ENCODE measurements around the gene FAM83C.

The FAM83C gene

DNA sequence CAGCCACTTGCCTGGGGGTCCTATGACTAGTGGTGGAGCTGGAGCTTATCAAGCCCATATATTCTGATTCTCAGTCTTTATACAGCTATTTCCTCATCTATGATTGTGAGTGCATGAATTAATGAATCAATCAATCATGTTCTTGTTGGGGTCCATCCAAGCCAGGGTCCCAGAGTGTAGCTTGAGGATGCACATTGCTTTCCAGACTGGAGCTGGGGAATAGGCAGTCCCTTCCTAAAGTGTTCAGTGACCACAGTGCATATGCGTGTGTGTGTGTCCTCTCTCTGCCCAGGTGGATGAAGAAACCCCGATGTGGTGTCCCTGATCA is 40.6 kb downstream of the FAM83C start:
- no peak overlapping the region for H3K4me3 ChIP-seq (ENCODE audit: low read length in 2 of 2)
- no peaks in the 10 kb centered on the region for H3K9me3 ChIP-seq (ENCODE audit: control insufficient read depth in 2 of 2, low read length in 2 of 2)
- no peak overlapping the region for H3K9ac ChIP-seq (ENCODE audit: low read depth in 1 of 2, low read length in 2 of 2)
- H3K36me3 ChIP-seq (ENCODE audit: control insufficient read depth in 2 of 2, insufficient read depth in 2 of 2, low read length in 2 of 2) = no peaks in the 10 kb centered on the region
- H3K4me1 ChIP-seq (ENCODE audit: control insufficient read depth in 2 of 2, insufficient read depth in 2 of 2, low read length in 2 of 2) = peaks cover 3% of the 10 kb centered on the region in 2 donors
- peak overlapping the region in 1 of 2 donors; percentile 40 for H3K27ac ChIP-seq (ENCODE audit: low read depth in 2 of 2, low read length in 2 of 2)
- no peaks in the 10 kb centered on the region for H3K27me3 ChIP-seq (ENCODE audit: control insufficient read depth in 2 of 2, insufficient read depth in 2 of 2, low read length in 2 of 2)

GRCh38 chr20:35248641-35249475 is 43.4 kb downstream of the FAM83C start:
- no peaks in the 10 kb centered on the region for H3K36me3 ChIP-seq (ENCODE audit: control insufficient read depth in 2 of 2, insufficient read depth in 2 of 2, low read length in 2 of 2)
- H3K4me3 ChIP-seq (ENCODE audit: low read length in 2 of 2) = no peak overlapping the region
- no peak overlapping the region for H3K27ac ChIP-seq (ENCODE audit: low read depth in 2 of 2, low read length in 2 of 2)
- H3K27me3 ChIP-seq (ENCODE audit: control insufficient read depth in 2 of 2, insufficient read depth in 2 of 2, low read length in 2 of 2) = no peaks in the 10 kb centered on the region
- H3K4me1 ChIP-seq (ENCODE audit: control insufficient read depth in 2 of 2, insufficient read depth in 2 of 2, low read length in 2 of 2) = peaks cover 3% of the 10 kb centered on the region in 2 donors
- H3K9me3 ChIP-seq (ENCODE audit: control insufficient read depth in 2 of 2, low read length in 2 of 2) = no peaks in the 10 kb centered on the region
- H3K9ac ChIP-seq (ENCODE audit: low read depth in 1 of 2, low read length in 2 of 2) = no peak overlapping the region

DNA sequence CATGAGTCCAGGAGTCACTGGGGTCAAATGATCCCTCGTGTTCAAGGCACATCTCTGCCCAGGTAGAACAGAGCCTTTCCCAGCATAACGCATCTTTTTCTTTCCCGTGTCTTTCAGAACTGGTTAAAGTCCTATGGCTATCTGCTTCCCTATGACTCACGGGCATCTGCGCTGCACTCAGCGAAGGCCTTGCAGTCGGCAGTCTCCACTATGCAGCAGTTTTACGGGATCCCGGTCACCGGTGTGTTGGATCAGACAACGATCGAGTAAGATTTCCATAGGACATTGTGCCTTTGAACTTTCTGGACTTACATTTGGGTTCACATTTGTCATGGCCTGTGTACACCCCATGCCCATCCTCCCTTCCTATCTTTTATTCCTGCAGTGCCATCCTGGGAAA is 45.5 kb downstream of the FAM83C start:
- no peaks in the 10 kb centered on the region for H3K9me3 ChIP-seq (ENCODE audit: control insufficient read depth in 2 of 2, low read length in 2 of 2)
- H3K9ac ChIP-seq (ENCODE audit: low read depth in 1 of 2, low read length in 2 of 2) = no peak overlapping the region
- H3K4me1 ChIP-seq (ENCODE audit: control insufficient read depth in 2 of 2, insufficient read depth in 2 of 2, low read length in 2 of 2) = peaks cover 2 to 3% of the 10 kb centered on the region in 2 donors
- H3K27me3 ChIP-seq (ENCODE audit: control insufficient read depth in 2 of 2, insufficient read depth in 2 of 2, low read length in 2 of 2) = no peaks in the 10 kb centered on the region
- no peak overlapping the region for H3K4me3 ChIP-seq (ENCODE audit: low read length in 2 of 2)
- no peak overlapping the region for H3K27ac ChIP-seq (ENCODE audit: low read depth in 2 of 2, low read length in 2 of 2)
- no peaks in the 10 kb centered on the region for H3K36me3 ChIP-seq (ENCODE audit: control insufficient read depth in 2 of 2, insufficient read depth in 2 of 2, low read length in 2 of 2)

- Histone ChIP-seq H3K36me3 (ENCODE audit: control insufficient read depth in 2 of 2, insufficient read depth in 2 of 2, low read length in 2 of 2) (no peaks in the 10 kb centered on the region), H3K4me3 (ENCODE audit: low read length in 2 of 2) (no peak overlapping the region)
Observed at GRCh38 chr20:35243986-35244385, 48.2 kb downstream of the FAM83C start.

GRCh38 chr20:35243317-35243716 is 48.9 kb downstream of the FAM83C start:
- Histone ChIP-seq H3K27ac (ENCODE audit: low read depth in 2 of 2, low read length in 2 of 2) (no peak overlapping the region), H3K9ac (ENCODE audit: low read depth in 1 of 2, low read length in 2 of 2) (no peak overlapping the region), H3K4me3 (ENCODE audit: low read length in 2 of 2) (no peak overlapping the region), H3K4me1 (ENCODE audit: control insufficient read depth in 2 of 2, insufficient read depth in 2 of 2, low read length in 2 of 2) (no peaks in the 10 kb centered on the region), H3K36me3 (ENCODE audit: control insufficient read depth in 2 of 2, insufficient read depth in 2 of 2, low read length in 2 of 2) (no peaks in the 10 kb centered on the region), H3K9me3 (ENCODE audit: control insufficient read depth in 2 of 2, low read length in 2 of 2) (no peaks in the 10 kb centered on the region), H3K27me3 (ENCODE audit: control insufficient read depth in 2 of 2, insufficient read depth in 2 of 2, low read length in 2 of 2) (no peaks in the 10 kb centered on the region)

More at GRCh38 chr20:35243986-35244385, 48.2 kb downstream of the FAM83C start:
- Histone ChIP-seq H3K9ac (ENCODE audit: low read depth in 1 of 2, low read length in 2 of 2) (no peak overlapping the region), H3K27me3 (ENCODE audit: control insufficient read depth in 2 of 2, insufficient read depth in 2 of 2, low read length in 2 of 2) (no peaks in the 10 kb centered on the region), H3K9me3 (ENCODE audit: control insufficient read depth in 2 of 2, low read length in 2 of 2) (no peaks in the 10 kb centered on the region), H3K27ac (ENCODE audit: low read depth in 2 of 2, low read length in 2 of 2) (no peak overlapping the region), H3K4me1 (ENCODE audit: control insufficient read depth in 2 of 2, insufficient read depth in 2 of 2, low read length in 2 of 2) (no peaks in the 10 kb centered on the region)

GRCh38 chr20:35240811-35241293 is 51.4 kb downstream of the FAM83C start:
- no peak overlapping the region for H3K9ac ChIP-seq (ENCODE audit: low read depth in 1 of 2, low read length in 2 of 2)
- no peak overlapping the region for H3K4me3 ChIP-seq (ENCODE audit: low read length in 2 of 2)
- no peaks in the 10 kb centered on the region for H3K4me1 ChIP-seq (ENCODE audit: control insufficient read depth in 2 of 2, insufficient read depth in 2 of 2, low read length in 2 of 2)
- H3K9me3 ChIP-seq (ENCODE audit: control insufficient read depth in 2 of 2, low read length in 2 of 2) = no peaks in the 10 kb centered on the region
- H3K27me3 ChIP-seq (ENCODE audit: control insufficient read depth in 2 of 2, insufficient read depth in 2 of 2, low read length in 2 of 2) = no peaks in the 10 kb centered on the region
- H3K27ac ChIP-seq (ENCODE audit: low read depth in 2 of 2, low read length in 2 of 2) = no peak overlapping the region
- H3K36me3 ChIP-seq (ENCODE audit: control insufficient read depth in 2 of 2, insufficient read depth in 2 of 2, low read length in 2 of 2) = peaks cover 0 to 4% of the 10 kb centered on the region in 2 donors

DNA sequence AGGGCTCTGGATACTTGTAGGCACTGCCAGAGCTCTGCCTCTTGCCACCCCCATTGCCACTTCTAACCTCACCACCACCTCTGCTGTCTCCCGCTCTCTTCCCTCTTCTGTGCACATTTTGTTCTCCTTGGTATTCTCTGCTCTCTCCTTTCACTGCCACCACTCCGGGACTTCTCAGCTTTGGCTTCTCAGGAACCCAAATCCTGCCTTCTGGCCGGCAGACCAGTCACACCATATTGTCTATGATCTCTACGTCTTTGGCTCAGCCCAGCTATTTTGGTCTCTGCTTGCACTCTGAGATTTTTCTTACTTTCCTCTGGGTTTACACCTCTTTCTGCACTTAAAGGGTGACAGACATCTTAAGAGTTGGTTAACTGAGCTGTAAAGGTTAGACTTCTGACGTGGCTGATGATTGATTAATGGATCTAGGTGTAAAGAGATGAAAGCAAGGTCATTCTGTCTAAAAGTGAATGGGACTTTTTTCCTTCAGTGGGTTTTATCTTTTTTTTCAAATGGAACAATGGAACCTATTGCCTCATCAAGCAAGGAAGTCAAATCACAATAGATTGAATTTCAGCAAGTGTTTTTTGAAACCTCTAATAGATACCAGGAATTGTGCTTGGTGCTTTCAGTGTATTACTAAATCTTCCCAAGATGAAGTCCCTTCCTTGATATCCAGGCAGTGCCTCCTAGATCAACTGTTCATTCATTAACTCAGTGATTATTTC is 52.0 kb downstream of the FAM83C start:
- Histone ChIP-seq H3K9ac (ENCODE audit: low read depth in 1 of 2, low read length in 2 of 2) (no peak overlapping the region), H3K36me3 (ENCODE audit: control insufficient read depth in 2 of 2, insufficient read depth in 2 of 2, low read length in 2 of 2) (peaks cover 0 to 4% of the 10 kb centered on the region in 2 donors), H3K4me3 (ENCODE audit: low read length in 2 of 2) (no peak overlapping the region), H3K27ac (ENCODE audit: low read depth in 2 of 2, low read length in 2 of 2) (no peak overlapping the region), H3K9me3 (ENCODE audit: control insufficient read depth in 2 of 2, low read length in 2 of 2) (no peaks in the 10 kb centered on the region), H3K27me3 (ENCODE audit: control insufficient read depth in 2 of 2, insufficient read depth in 2 of 2, low read length in 2 of 2) (no peaks in the 10 kb centered on the region), H3K4me1 (ENCODE audit: control insufficient read depth in 2 of 2, insufficient read depth in 2 of 2, low read length in 2 of 2) (no peaks in the 10 kb centered on the region)

- H3K27me3 ChIP-seq (ENCODE audit: control insufficient read depth in 2 of 2, insufficient read depth in 2 of 2, low read length in 2 of 2) = no peaks in the 10 kb centered on the region
- H3K27ac ChIP-seq (ENCODE audit: low read depth in 2 of 2, low read length in 2 of 2) = no peak overlapping the region
- H3K9me3 ChIP-seq (ENCODE audit: control insufficient read depth in 2 of 2, low read length in 2 of 2) = no peaks in the 10 kb centered on the region
- no peak overlapping the region for H3K4me3 ChIP-seq (ENCODE audit: low read length in 2 of 2)
- peaks cover 0 to 4% of the 10 kb centered on the region in 2 donors for H3K36me3 ChIP-seq (ENCODE audit: control insufficient read depth in 2 of 2, insufficient read depth in 2 of 2, low read length in 2 of 2)
- no peaks in the 10 kb centered on the region for H3K4me1 ChIP-seq (ENCODE audit: control insufficient read depth in 2 of 2, insufficient read depth in 2 of 2, low read length in 2 of 2)
- no peak overlapping the region for H3K9ac ChIP-seq (ENCODE audit: low read depth in 1 of 2, low read length in 2 of 2)
Observed at GRCh38 chr20:35238735-35239134, 53.5 kb downstream of the FAM83C start.

DNA sequence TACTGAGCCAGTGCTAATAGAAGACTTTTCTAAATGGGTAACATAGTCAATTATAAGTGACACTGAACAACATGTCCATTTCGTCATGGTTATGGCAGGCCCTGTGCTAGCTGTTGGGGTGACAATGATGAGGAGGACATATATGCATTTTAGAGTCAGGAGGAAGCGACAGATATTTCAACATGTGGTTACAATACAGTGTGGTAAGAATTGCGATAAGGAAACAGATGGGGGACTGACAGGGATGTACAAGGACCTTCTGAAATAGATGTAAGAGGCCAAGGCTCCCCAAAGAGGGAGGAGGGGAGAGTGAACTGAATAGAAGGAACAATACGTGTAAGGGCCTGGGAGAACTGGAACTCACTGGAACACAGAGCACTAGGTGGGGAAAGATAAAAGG is 54.1 kb downstream of the FAM83C start:
- Histone ChIP-seq H3K27me3 (ENCODE audit: control insufficient read depth in 2 of 2, insufficient read depth in 2 of 2, low read length in 2 of 2) (no peaks in the 10 kb centered on the region), H3K36me3 (ENCODE audit: control insufficient read depth in 2 of 2, insufficient read depth in 2 of 2, low read length in 2 of 2) (peaks cover 0 to 4% of the 10 kb centered on the region in 2 donors), H3K4me1 (ENCODE audit: control insufficient read depth in 2 of 2, insufficient read depth in 2 of 2, low read length in 2 of 2) (no peaks in the 10 kb centered on the region), H3K27ac (ENCODE audit: low read depth in 2 of 2, low read length in 2 of 2) (no peak overlapping the region), H3K9me3 (ENCODE audit: control insufficient read depth in 2 of 2, low read length in 2 of 2) (no peaks in the 10 kb centered on the region), H3K4me3 (ENCODE audit: low read length in 2 of 2) (no peak overlapping the region), H3K9ac (ENCODE audit: low read depth in 1 of 2, low read length in 2 of 2) (no peak overlapping the region)

DNA sequence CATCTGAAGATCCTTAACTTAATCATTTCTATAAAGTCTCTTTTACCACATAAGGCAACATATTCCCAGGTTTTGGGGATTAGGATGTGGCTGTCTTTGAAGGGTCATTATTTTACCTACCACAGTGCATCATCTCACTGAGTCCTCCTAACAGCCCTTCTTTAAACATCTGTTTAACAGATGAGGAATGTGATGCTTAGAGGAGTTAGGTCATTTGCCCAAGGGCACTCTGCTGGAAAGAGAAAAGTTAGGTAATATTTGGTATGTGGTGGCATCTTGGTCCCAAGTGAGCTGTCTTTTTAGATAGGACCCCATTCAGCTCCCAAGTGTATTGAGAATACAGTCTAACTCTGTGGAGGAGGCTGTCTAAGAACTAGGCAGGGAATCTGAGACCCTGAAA is 54.7 kb downstream of the FAM83C start:
- Histone ChIP-seq H3K27me3 (ENCODE audit: control insufficient read depth in 2 of 2, insufficient read depth in 2 of 2, low read length in 2 of 2) (no peaks in the 10 kb centered on the region), H3K9ac (ENCODE audit: low read depth in 1 of 2, low read length in 2 of 2) (no peak overlapping the region), H3K9me3 (ENCODE audit: control insufficient read depth in 2 of 2, low read length in 2 of 2) (no peaks in the 10 kb centered on the region), H3K27ac (ENCODE audit: low read depth in 2 of 2, low read length in 2 of 2) (no peak overlapping the region), H3K4me1 (ENCODE audit: control insufficient read depth in 2 of 2, insufficient read depth in 2 of 2, low read length in 2 of 2) (no peaks in the 10 kb centered on the region), H3K4me3 (ENCODE audit: low read length in 2 of 2) (no peak overlapping the region), H3K36me3 (ENCODE audit: control insufficient read depth in 2 of 2, insufficient read depth in 2 of 2, low read length in 2 of 2) (peaks cover 0 to 7% of the 10 kb centered on the region in 2 donors)
